ENCODE results near the gene SPIRE1.

GRCh38 chr18:12645254-12645653 is 12.7 kb downstream of the SPIRE1 start:
- TF ChIP-seq TOX (CRISPR knock-in tag; IDR thresholded peaks at IDR 0.05; ENCODE audit: borderline replicate concordance) (no peak), ISL1 (CRISPR knock-in tag; IDR thresholded peaks at IDR 0.05) (no peak), RARB (CRISPR knock-in tag; IDR thresholded peaks at IDR 0.05) (no peak), CSDC2 (CRISPR knock-in tag; IDR thresholded peaks at IDR 0.05) (no peak), ZNF8 (CRISPR knock-in tag; IDR thresholded peaks at IDR 0.05) (no peak), CREB5 (CRISPR knock-in tag; IDR thresholded peaks at IDR 0.05; ENCODE audit: low read depth) (no peak), PATZ1 (CRISPR knock-in tag; IDR thresholded peaks at IDR 0.05; ENCODE audit: borderline replicate concordance) (no peak), ZFP30 (CRISPR knock-in tag; IDR thresholded peaks at IDR 0.05) (no peak), ZFP3 (CRISPR knock-in tag; IDR thresholded peaks at IDR 0.05) (no peak), CSRNP3 (CRISPR knock-in tag; IDR thresholded peaks at IDR 0.05) (no peak), PPARA (CRISPR knock-in tag; IDR thresholded peaks at IDR 0.05; ENCODE audit: borderline replicate concordance) (no peak), GLIS3 (CRISPR knock-in tag; IDR thresholded peaks at IDR 0.05) (no peak)
